Measurements from ENCODE around the gene RBMS3.

Gene RBMS3

GRCh38 chr3:29249829-29250345 is 31.0 kb upstream of the RBMS3 start:
- Histone ChIP-seq H3K9me3 (ENCODE audit: control insufficient read depth in 1 of 2, low read length in 2 of 2) (no peaks in the 10 kb centered on the region), H3K9ac (ENCODE audit: low read depth in 1 of 2, low read length in 2 of 2) (no peak overlapping the region), H3K36me3 (ENCODE audit: control insufficient read depth in 1 of 2, insufficient read depth in 2 of 2, low read length in 2 of 2) (no peaks in the 10 kb centered on the region), H3K4me1 (ENCODE audit: control insufficient read depth in 1 of 2, insufficient read depth in 2 of 2, low read length in 2 of 2) (no peaks in the 10 kb centered on the region), H3K27me3 (ENCODE audit: control insufficient read depth in 1 of 2, insufficient read depth in 2 of 2, low read length in 2 of 2) (no peaks in the 10 kb centered on the region), H3K27ac (ENCODE audit: low read depth, low read length) (no peak overlapping the region), H3K4me3 (ENCODE audit: low read depth in 1 of 2, low read length in 2 of 2) (no peak overlapping the region)

DNA sequence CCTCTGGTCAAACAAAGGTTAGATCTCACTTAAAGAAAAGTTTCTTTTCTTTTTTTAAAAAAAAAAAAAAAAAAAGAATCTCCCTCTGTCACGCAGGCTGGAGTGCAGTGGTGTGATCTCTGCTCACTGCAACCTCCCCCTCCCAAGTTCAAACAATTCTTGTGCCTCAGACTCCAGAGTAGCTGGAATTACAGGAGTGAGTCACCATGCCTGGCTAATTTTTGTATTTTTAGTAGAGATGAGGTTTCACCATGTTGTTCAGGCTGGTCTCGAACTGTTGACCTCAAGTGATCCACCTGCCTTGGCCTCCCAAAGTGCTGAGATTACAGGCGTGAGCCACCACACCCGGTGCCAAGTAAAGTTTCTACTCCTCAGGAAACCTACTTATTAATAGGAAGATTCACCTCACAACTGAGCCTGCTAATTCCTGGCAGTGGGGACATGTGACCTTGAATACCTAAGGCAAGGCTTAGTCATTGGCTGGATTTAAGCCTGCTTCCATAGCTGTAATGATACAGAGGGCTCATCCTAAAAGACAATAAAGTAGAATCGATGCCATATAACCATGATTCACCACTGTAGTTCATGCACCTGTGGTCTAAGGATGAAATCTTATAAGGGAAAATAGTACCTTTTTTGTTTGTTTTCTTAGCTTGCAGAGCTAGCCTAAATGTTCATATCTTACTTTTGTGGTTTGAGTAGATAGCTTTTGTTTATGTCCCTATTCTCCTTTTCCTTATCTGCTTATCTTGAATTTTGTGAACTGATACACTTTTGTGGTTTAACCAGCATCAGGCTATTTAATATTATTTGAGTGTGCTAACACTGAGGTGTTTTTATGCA is 24.8 kb upstream of the RBMS3 start:
- Histone ChIP-seq H3K9me3 (ENCODE audit: control insufficient read depth in 1 of 2, low read length in 2 of 2) (no peaks in the 10 kb centered on the region), H3K9ac (ENCODE audit: low read depth in 1 of 2, low read length in 2 of 2) (no peak overlapping the region), H3K4me1 (ENCODE audit: control insufficient read depth in 1 of 2, insufficient read depth in 2 of 2, low read length in 2 of 2) (no peaks in the 10 kb centered on the region), H3K36me3 (ENCODE audit: control insufficient read depth in 1 of 2, insufficient read depth in 2 of 2, low read length in 2 of 2) (no peaks in the 10 kb centered on the region), H3K27me3 (ENCODE audit: control insufficient read depth in 1 of 2, insufficient read depth in 2 of 2, low read length in 2 of 2) (no peaks in the 10 kb centered on the region), H3K4me3 (ENCODE audit: low read depth in 1 of 2, low read length in 2 of 2) (no peak overlapping the region), H3K27ac (ENCODE audit: low read depth, low read length) (no peak overlapping the region)

DNA sequence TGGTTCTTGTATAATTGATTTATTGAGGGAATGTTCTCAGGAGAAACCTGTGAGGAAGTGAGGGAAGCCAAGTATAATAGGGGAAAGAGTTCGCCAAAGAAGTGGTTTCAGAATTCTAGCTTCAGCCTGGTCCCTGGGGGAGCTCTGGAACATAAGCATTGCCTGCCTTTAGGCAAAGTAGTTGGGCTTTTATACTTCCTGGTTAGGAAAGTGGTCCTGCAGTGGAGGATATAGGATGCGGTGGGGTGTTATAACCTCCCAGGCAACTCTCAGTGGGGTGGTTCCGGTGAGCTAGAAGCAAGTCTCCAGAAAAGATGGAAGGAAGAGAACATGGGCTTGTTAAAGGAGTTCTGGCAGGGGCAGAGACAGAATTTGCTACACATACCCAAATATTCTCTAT is 22.7 kb upstream of the RBMS3 start:
- H3K4me3 ChIP-seq (ENCODE audit: low read depth in 1 of 2, low read length in 2 of 2): no peak overlapping the region

GRCh38 chr3:29261119-29261518 is 19.8 kb upstream of the RBMS3 start:
- Histone ChIP-seq H3K4me1 (ENCODE audit: control insufficient read depth in 1 of 2, insufficient read depth in 2 of 2, low read length in 2 of 2) (no peaks in the 10 kb centered on the region), H3K4me3 (ENCODE audit: low read depth in 1 of 2, low read length in 2 of 2) (no peak overlapping the region), H3K27ac (ENCODE audit: low read depth, low read length) (no peak overlapping the region), H3K9me3 (ENCODE audit: control insufficient read depth in 1 of 2, low read length in 2 of 2) (no peaks in the 10 kb centered on the region), H3K9ac (ENCODE audit: low read depth in 1 of 2, low read length in 2 of 2) (no peak overlapping the region), H3K27me3 (ENCODE audit: control insufficient read depth in 1 of 2, insufficient read depth in 2 of 2, low read length in 2 of 2) (no peaks in the 10 kb centered on the region), H3K36me3 (ENCODE audit: control insufficient read depth in 1 of 2, insufficient read depth in 2 of 2, low read length in 2 of 2) (no peaks in the 10 kb centered on the region)

More for the DNA sequence above, 22.7 kb upstream of the RBMS3 start:
- H3K27me3 ChIP-seq (ENCODE audit: control insufficient read depth in 1 of 2, insufficient read depth in 2 of 2, low read length in 2 of 2): no peaks in the 10 kb centered on the region
- H3K27ac ChIP-seq (ENCODE audit: low read depth, low read length): no peak overlapping the region
- no peaks in the 10 kb centered on the region for H3K4me1 ChIP-seq (ENCODE audit: control insufficient read depth in 1 of 2, insufficient read depth in 2 of 2, low read length in 2 of 2)
- no peaks in the 10 kb centered on the region for H3K36me3 ChIP-seq (ENCODE audit: control insufficient read depth in 1 of 2, insufficient read depth in 2 of 2, low read length in 2 of 2)
- H3K9me3 ChIP-seq (ENCODE audit: control insufficient read depth in 1 of 2, low read length in 2 of 2): no peaks in the 10 kb centered on the region
- H3K9ac ChIP-seq (ENCODE audit: low read depth in 1 of 2, low read length in 2 of 2): no peak overlapping the region

DNA sequence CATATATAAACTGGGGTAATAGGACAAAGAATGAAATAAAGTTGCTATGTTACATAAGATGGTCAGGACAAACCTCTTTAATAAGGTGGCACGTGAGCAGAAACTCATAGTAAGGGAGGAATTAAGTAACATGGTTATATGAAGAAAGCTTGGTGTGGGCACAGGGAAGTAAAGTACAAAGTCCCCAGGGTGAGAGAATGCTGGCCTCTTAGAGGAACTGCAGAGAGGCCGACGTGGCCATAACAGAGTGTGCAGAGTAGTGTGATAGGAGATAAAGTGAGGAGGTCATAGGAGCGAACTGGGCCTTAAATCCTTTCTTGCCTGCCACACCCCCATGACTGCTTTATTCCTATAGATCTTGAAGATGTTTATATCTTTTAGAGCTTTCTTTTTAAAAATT is 17.4 kb upstream of the RBMS3 start:
- H3K27me3 ChIP-seq (ENCODE audit: control insufficient read depth in 1 of 2, insufficient read depth in 2 of 2, low read length in 2 of 2): no peaks in the 10 kb centered on the region
- no peak overlapping the region for H3K27ac ChIP-seq (ENCODE audit: low read depth, low read length)
- no peak overlapping the region for H3K9ac ChIP-seq (ENCODE audit: low read depth in 1 of 2, low read length in 2 of 2)
- H3K36me3 ChIP-seq (ENCODE audit: control insufficient read depth in 1 of 2, insufficient read depth in 2 of 2, low read length in 2 of 2): no peaks in the 10 kb centered on the region
- H3K4me3 ChIP-seq (ENCODE audit: low read depth in 1 of 2, low read length in 2 of 2): no peak overlapping the region
- no peaks in the 10 kb centered on the region for H3K9me3 ChIP-seq (ENCODE audit: control insufficient read depth in 1 of 2, low read length in 2 of 2)
- no peaks in the 10 kb centered on the region for H3K4me1 ChIP-seq (ENCODE audit: control insufficient read depth in 1 of 2, insufficient read depth in 2 of 2, low read length in 2 of 2)

DNA sequence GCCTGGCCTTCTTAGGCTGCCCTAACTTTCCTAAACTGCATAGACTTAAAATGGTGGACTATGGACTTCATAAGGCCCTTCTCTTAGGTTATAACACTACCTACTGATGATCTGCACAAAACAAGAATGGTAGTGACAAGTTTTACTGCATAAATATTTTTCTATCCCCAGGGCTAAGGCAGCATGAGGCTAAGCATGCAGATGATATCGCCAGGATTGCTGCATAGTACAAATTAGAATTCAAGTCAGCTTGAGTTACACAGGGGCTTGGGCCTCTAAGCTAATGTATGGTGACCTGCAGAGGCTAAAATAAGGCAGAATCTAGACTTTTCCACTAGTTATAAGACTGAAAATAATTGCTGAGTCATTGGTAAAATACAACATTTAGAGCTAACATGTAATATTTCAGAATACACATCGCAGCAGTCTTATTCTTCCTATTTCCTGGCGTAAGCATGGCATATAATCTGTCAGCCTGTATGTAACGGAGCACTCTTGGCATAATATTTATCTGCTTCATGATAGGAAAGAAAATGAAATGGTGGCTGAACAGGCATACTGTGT is 15.3 kb upstream of the RBMS3 start:
- no peaks in the 10 kb centered on the region for H3K9me3 ChIP-seq (ENCODE audit: control insufficient read depth in 1 of 2, low read length in 2 of 2)
- no peak overlapping the region for H3K27ac ChIP-seq (ENCODE audit: low read depth, low read length)
- H3K27me3 ChIP-seq (ENCODE audit: control insufficient read depth in 1 of 2, insufficient read depth in 2 of 2, low read length in 2 of 2): no peaks in the 10 kb centered on the region
- H3K36me3 ChIP-seq (ENCODE audit: control insufficient read depth in 1 of 2, insufficient read depth in 2 of 2, low read length in 2 of 2): no peaks in the 10 kb centered on the region
- no peaks in the 10 kb centered on the region for H3K4me1 ChIP-seq (ENCODE audit: control insufficient read depth in 1 of 2, insufficient read depth in 2 of 2, low read length in 2 of 2)
- H3K4me3 ChIP-seq (ENCODE audit: low read depth in 1 of 2, low read length in 2 of 2): no peak overlapping the region
- no peak overlapping the region for H3K9ac ChIP-seq (ENCODE audit: low read depth in 1 of 2, low read length in 2 of 2)

GRCh38 chr3:29267226-29267625 is 13.6 kb upstream of the RBMS3 start:
- Histone ChIP-seq H3K27me3 (ENCODE audit: control insufficient read depth in 1 of 2, insufficient read depth in 2 of 2, low read length in 2 of 2) (no peaks in the 10 kb centered on the region), H3K36me3 (ENCODE audit: control insufficient read depth in 1 of 2, insufficient read depth in 2 of 2, low read length in 2 of 2) (no peaks in the 10 kb centered on the region), H3K4me3 (ENCODE audit: low read depth in 1 of 2, low read length in 2 of 2) (no peak overlapping the region), H3K4me1 (ENCODE audit: control insufficient read depth in 1 of 2, insufficient read depth in 2 of 2, low read length in 2 of 2) (no peaks in the 10 kb centered on the region), H3K9me3 (ENCODE audit: control insufficient read depth in 1 of 2, low read length in 2 of 2) (no peaks in the 10 kb centered on the region), H3K9ac (ENCODE audit: low read depth in 1 of 2, low read length in 2 of 2) (no peak overlapping the region), H3K27ac (ENCODE audit: low read depth, low read length) (no peak overlapping the region)

DNA sequence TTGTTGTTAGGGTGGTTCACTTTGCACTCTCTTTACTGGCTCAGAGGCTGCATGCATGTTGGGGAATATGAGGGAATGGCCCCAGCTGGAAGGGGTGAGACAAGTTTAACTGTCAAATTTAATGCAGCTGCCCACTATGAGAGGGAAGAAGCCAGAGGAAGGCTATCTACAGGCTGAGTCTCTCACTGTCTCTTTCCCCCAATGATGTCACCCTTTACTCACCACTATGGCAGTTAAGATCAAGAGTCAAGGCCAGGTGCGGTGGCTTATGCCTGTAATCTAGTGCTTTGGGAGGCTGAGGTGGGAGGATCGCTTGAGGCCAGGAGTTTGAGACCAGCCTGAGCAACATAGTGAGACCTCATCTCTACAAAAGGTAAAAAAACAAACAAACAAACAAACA is 12.2 kb upstream of the RBMS3 start:
- H3K36me3 ChIP-seq (ENCODE audit: control insufficient read depth in 1 of 2, insufficient read depth in 2 of 2, low read length in 2 of 2): no peaks in the 10 kb centered on the region
- H3K9ac ChIP-seq (ENCODE audit: low read depth in 1 of 2, low read length in 2 of 2): no peak overlapping the region
- H3K9me3 ChIP-seq (ENCODE audit: control insufficient read depth in 1 of 2, low read length in 2 of 2): no peaks in the 10 kb centered on the region
- H3K27me3 ChIP-seq (ENCODE audit: control insufficient read depth in 1 of 2, insufficient read depth in 2 of 2, low read length in 2 of 2): no peaks in the 10 kb centered on the region
- no peak overlapping the region for H3K27ac ChIP-seq (ENCODE audit: low read depth, low read length)
- no peak overlapping the region for H3K4me3 ChIP-seq (ENCODE audit: low read depth in 1 of 2, low read length in 2 of 2)
- no peaks in the 10 kb centered on the region for H3K4me1 ChIP-seq (ENCODE audit: control insufficient read depth in 1 of 2, insufficient read depth in 2 of 2, low read length in 2 of 2)

DNA sequence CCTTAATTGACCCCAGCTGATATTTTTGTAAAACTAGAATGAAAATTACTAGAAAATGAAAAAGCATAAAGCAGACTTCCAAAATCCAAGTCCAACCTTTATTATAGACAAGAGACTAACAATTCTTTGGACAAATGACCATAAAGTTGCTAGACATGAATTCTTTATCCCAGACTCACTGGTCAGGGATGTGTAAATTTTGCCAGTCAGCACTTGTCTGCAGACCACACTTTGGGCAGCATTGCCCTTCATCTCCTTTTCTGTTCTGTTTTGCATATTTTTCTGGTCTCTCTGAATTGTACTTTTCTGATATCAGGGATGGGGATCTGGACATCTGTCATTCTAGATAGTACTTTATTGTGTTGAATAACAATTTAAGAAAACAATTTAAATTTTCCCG is 10.1 kb upstream of the RBMS3 start:
- Histone ChIP-seq H3K9ac (ENCODE audit: low read depth in 1 of 2, low read length in 2 of 2) (no peak overlapping the region), H3K4me3 (ENCODE audit: low read depth in 1 of 2, low read length in 2 of 2) (no peak overlapping the region), H3K4me1 (ENCODE audit: control insufficient read depth in 1 of 2, insufficient read depth in 2 of 2, low read length in 2 of 2) (no peaks in the 10 kb centered on the region), H3K27me3 (ENCODE audit: control insufficient read depth in 1 of 2, insufficient read depth in 2 of 2, low read length in 2 of 2) (no peaks in the 10 kb centered on the region), H3K9me3 (ENCODE audit: control insufficient read depth in 1 of 2, low read length in 2 of 2) (no peaks in the 10 kb centered on the region), H3K27ac (ENCODE audit: low read depth, low read length) (no peak overlapping the region), H3K36me3 (ENCODE audit: control insufficient read depth in 1 of 2, insufficient read depth in 2 of 2, low read length in 2 of 2) (no peaks in the 10 kb centered on the region)

- Histone ChIP-seq H3K4me3 (ENCODE audit: low read depth in 1 of 2, low read length in 2 of 2) (no peak overlapping the region), H3K4me1 (ENCODE audit: control insufficient read depth in 1 of 2, insufficient read depth in 2 of 2, low read length in 2 of 2) (no peaks in the 10 kb centered on the region), H3K36me3 (ENCODE audit: control insufficient read depth in 1 of 2, insufficient read depth in 2 of 2, low read length in 2 of 2) (no peaks in the 10 kb centered on the region), H3K27me3 (ENCODE audit: control insufficient read depth in 1 of 2, insufficient read depth in 2 of 2, low read length in 2 of 2) (no peaks in the 10 kb centered on the region), H3K27ac (ENCODE audit: low read depth, low read length) (no peak overlapping the region), H3K9ac (ENCODE audit: low read depth in 1 of 2, low read length in 2 of 2) (no peak overlapping the region), H3K9me3 (ENCODE audit: control insufficient read depth in 1 of 2, low read length in 2 of 2) (no peaks in the 10 kb centered on the region)
Measured at GRCh38 chr3:29271475-29271874, 9.4 kb upstream of the RBMS3 start.
